ENCODE results near the gene SSUH2. TPM values are rescaled to one million over a fixed set of nuclear protein-coding genes. Genes with fewer than 3 reads are reported as not detected.

The SSUH2 gene
- total and polyA plus RNA-seq, 2 of the 13 experiments (the other 11 are each of a cell fraction or from before 2014, with no cell fraction given): 38.1 to 136 TPM

GRCh38 chr3:8655387-8655835 lies 10.8 kb upstream of the SSUH2 start (continued):
- TF ChIP-seq HDAC6 (IDR thresholded peaks at IDR 0.05; ENCODE audit: low read depth, low read length) (no peak), MTF2 (CRISPR knock-in tag; IDR thresholded peaks at IDR 0.05; ENCODE audit: borderline replicate concordance) (no peak), WIZ (CRISPR knock-in tag; IDR thresholded peaks at IDR 0.05) (no peak), ZNF101 (CRISPR knock-in tag; IDR thresholded peaks at IDR 0.05; ENCODE audit: borderline replicate concordance, low read depth) (no peak), ZNF768 (CRISPR knock-in tag; IDR thresholded peaks at IDR 0.05) (no peak), ZNF598 (CRISPR knock-in tag; IDR thresholded peaks at IDR 0.05; ENCODE audit: borderline replicate concordance) (no peak), GTF2F1 (IDR thresholded peaks at IDR 0.05; ENCODE audit: low read length) (no peak), SNAPC5 (CRISPR knock-in tag; IDR thresholded peaks at IDR 0.05; ENCODE audit: borderline replicate concordance) (no peak), HCFC1 (IDR thresholded peaks at IDR 0.05; ENCODE audit: low read depth, low read length) (no peak), ZNF225 (CRISPR knock-in tag; IDR thresholded peaks at IDR 0.05) (no peak), ZNF180 (CRISPR knock-in tag; IDR thresholded peaks at IDR 0.05; ENCODE audit: borderline replicate concordance, low read depth) (no peak), SP140L (CRISPR knock-in tag; IDR thresholded peaks at IDR 0.05; ENCODE audit: borderline replicate concordance) (no peak), RAD21 (CRISPR knock-in tag; IDR thresholded peaks at IDR 0.05) (no peak), GATAD2A (CRISPR knock-in tag; IDR thresholded peaks at IDR 0.05) (peak; percentile 78), EZH2 (conservative IDR thresholded peaks at IDR 0.05; ENCODE audit: low read depth, low read length) (no peak), ZNF7 (CRISPR knock-in tag; IDR thresholded peaks at IDR 0.05) (no peak), ATF3 (CRISPR knock-in tag; IDR thresholded peaks at IDR 0.05) (no peak), HMGXB3 (CRISPR knock-in tag; IDR thresholded peaks at IDR 0.05; ENCODE audit: borderline replicate concordance) (no peak), U2AF2 (IDR thresholded peaks at IDR 0.05; ENCODE audit: low read depth, low read length) (no peak), NR2C2 (CRISPR knock-in tag; IDR thresholded peaks at IDR 0.05; ENCODE audit: borderline replicate concordance) (no peak)
- TF ChIP-seq, protein P1, sequence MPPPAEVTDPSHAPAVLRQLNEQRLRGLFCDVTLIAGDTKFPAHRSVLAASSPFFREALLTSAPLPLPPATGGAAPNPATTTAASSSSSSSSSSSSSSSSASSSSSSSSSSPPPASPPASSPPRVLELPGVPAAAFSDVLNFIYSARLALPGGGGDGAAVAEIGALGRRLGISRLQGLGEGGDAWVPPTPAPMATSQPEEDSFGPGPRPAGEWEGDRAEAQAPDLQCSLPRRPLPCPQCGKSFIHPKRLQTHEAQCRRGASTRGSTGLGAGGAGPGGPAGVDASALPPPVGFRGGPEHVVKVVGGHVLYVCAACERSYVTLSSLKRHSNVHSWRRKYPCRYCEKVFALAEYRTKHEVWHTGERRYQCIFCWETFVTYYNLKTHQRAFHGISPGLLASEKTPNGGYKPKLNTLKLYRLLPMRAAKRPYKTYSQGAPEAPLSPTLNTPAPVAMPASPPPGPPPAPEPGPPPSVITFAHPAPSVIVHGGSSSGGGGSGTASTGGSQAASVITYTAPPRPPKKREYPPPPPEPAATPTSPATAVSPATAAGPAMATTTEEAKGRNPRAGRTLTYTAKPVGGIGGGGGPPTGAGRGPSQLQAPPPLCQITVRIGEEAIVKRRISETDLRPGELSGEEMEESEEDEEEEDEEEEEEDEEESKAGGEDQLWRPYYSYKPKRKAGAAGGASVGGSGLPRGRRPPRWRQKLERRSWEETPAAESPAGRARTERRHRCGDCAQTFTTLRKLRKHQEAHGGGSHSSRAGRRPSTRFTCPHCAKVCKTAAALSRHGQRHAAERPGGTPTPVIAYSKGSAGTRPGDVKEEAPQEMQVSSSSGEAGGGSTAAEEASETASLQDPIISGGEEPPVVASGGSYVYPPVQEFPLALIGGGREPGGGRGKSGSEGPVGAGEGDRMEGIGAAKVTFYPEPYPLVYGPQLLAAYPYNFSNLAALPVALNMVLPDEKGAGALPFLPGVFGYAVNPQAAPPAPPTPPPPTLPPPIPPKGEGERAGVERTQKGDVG (CRISPR knock-in tag; IDR thresholded peaks at IDR 0.05; ENCODE audit: borderline replicate concordance): no peak
- TF ChIP-seq, protein P2, sequence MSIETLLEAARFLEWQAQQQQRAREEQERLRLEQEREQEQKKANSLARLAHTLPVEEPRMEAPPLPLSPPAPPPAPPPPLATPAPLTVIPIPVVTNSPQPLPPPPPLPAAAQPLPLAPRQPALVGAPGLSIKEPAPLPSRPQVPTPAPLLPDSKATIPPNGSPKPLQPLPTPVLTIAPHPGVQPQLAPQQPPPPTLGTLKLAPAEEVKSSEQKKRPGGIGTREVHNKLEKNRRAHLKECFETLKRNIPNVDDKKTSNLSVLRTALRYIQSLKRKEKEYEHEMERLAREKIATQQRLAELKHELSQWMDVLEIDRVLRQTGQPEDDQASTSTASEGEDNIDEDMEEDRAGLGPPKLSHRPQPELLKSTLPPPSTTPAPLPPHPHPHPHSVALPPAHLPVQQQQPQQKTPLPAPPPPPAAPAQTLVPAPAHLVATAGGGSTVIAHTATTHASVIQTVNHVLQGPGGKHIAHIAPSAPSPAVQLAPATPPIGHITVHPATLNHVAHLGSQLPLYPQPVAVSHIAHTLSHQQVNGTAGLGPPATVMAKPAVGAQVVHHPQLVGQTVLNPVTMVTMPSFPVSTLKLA (IDR thresholded peaks at IDR 0.05): peak; percentile 7; the same call in 1 of the 2 replicates

Data from HepG2 (cell line).